HG02970 (cell line): ENCODE results near the gene UTP20.

Source experiments
- ATAC-seq: cut with Tn5 transposase; IDR thresholded peaks from one replicate; pipeline ENCODE4 v1.9.1; 2021; ENCODE audit warnings: mild to moderate bottlenecking, moderate library complexity, moderate number of reproducible peaks; ENCODE audit not compliant: unreplicated experiment, low FRiP score

Gene UTP20

DNA sequence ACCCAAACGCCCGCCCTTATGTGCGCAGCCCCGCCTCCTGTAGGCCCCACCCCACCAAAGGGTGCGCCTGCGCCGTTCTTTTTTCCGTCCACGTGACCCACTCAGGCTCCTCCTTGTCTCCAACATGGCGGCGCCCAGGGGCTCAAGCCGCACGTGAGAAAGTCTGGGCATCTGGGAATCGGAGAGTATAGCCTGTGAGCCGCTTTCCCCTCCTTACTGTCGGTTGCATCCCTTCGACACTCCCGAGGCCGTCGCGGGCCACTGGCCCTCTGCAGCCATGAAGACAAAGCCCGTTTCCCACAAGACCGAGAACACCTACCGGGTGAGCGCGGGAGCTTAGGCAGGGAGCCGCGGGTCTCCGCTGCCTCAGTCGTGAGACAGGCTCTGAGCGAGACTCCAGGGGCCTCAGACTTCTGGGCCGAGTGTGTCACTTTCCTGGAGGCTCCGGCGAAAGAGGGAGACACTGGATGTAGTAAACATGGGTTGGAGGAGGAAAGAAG, at the start of gene UTP20:
Gene UTP20 (plus strand): TSS at position 100 of the 500 bp plus-strand sequence. CDS start 178 bp downstream, at position 278.
- ATAC-seq = peak; percentile 100

- no peak for ATAC-seq
Observed at GRCh38 chr12:101230547-101230946, 49.4 kb upstream of the UTP20 start.

GRCh38 chr12:101231636-101232035, 48.3 kb upstream of the UTP20 start:
- no peak for ATAC-seq

DNA sequence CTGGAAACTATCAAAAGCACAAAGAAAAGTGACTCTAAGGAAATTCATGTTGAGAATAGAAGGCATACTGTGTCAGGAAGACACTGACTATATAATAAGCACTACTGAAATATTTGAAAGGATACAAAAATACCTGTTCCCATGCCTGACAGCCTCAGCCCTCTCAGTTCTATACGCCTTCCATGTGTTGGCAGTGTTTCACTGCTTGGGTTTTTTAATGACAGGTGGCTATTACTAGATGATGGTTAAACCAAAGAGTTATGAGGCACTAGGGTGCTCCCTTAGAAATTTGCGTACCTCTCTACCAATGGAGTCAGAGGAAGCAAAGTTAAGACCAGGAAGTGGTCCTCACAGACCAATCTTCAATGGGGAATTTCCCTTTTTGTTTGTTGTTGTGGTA, 44.2 kb upstream of the UTP20 start:
- ATAC-seq = no peak

DNA sequence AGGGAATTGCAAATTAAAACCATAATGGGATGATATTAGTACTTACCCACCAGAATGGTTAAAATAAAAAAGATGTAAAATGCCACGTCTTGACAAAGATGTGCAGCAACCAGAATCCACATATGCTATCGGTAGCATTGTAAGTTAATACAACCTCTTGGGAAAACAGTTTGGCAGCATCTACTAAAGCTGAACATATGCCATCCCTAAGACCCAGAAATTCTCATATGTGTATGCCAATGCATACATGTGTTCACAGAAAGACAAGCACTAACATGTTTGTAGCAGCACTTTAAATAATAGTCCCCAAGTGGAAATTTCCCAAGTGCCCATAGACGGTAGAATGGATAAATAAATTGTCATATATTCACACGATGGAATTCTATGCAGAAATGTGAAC, 41.6 kb upstream of the UTP20 start:
- ATAC-seq = no peak

DNA sequence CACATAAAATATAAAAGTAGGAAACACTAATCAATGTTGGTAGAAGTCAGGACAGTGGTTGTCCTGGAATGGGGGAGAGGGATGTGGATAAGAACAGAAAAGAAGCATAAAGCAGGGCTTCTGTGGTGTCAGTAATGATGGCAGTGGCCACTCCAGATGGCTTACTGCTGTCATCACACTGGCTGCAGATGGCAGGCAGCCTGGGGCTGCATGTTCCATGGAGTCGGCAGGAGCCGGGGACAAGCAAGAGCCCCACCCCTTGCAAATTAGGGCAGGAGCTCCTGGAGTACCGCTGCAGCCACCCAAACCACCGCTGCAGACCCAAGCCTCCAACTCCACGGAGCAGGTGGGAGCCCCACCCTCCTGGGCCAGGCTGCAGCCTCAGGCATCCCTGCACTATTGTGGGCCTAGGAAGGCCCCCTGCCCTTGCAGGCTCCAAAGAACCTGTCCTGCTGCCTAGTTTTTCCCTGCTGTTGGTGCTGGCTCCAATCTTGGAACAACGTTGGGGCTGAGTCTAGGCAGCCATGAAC, 41.0 kb upstream of the UTP20 start:
- no peak for ATAC-seq

- no peak for ATAC-seq
Observed at GRCh38 chr12:101243074-101243473, 36.8 kb upstream of the UTP20 start.

DNA sequence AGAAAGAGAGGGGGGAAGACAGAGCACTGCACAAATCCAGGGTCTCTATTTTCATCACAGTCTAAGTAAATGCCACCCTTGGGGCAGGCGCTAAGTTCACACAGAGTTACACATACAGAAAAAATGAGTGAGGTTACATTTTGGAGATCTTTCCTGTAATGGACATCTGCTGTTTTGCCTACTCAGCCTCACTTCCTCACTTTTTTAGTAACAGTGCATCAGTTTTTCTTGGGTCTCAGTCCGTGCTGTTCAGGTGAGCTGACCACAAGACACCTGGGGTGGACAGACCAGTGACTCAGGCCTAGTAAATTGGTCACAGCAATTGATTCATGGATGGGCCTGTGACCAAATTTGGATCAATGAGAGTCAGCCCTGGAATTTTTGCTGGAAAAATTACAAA, 36.3 kb upstream of the UTP20 start:
- ATAC-seq = no peak

GRCh38 chr12:101256266-101256665, 23.6 kb upstream of the UTP20 start:
- no peak for ATAC-seq

- no peak for ATAC-seq
Observed at GRCh38 chr12:101257357-101257756, 22.5 kb upstream of the UTP20 start.

DNA sequence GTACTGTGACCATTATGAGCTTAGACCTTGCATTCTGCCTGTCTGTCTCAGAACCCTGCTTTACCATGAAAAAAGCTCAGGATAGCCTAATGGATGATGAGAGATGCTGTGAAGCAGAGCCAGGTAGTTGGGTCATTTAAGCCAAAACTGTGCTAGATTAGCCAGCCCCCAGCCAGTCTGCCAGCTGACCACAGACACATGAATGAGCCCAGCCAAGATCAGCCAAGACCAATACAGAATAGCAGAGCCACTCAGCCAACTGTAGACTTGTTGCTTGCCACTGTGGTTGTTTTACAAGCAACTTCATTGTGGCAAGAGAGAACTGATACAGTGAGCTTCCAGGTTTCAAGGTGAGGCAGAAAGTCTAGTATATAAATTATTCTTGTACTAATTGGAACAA, 12.8 kb upstream of the UTP20 start:
- ATAC-seq = no peak

- ATAC-seq = no peak
Observed at GRCh38 chr12:101276433-101276832, 3.5 kb upstream of the UTP20 start.

- ATAC-seq = no peak
Observed at GRCh38 chr12:101277443-101277842, 2.5 kb upstream of the UTP20 start.

GRCh38 chr12:101287357-101287756, 7.5 kb downstream of the UTP20 start:
- ATAC-seq = no peak

GRCh38 chr12:101297661-101298060, 17.8 kb downstream of the UTP20 start:
- ATAC-seq = no peak

DNA sequence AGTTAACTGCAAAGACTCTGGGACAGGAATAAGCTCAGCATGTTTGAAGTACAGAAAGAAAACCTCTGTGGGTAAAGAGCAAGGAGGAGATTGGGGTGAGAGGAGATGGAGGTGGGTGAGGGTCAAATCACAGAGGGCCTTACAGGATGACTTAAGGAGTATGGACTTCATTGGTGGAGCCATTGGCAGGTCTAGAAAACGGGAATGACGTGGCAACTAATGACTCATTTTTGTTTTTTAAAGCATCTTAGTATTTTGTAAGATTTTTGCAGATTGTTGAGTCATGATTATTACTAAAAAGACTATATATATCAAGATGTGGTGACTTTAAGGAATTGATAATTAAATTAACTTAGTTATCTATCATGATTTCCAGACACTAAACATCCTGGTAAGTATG, 18.5 kb downstream of the UTP20 start:
- ATAC-seq = no peak

DNA sequence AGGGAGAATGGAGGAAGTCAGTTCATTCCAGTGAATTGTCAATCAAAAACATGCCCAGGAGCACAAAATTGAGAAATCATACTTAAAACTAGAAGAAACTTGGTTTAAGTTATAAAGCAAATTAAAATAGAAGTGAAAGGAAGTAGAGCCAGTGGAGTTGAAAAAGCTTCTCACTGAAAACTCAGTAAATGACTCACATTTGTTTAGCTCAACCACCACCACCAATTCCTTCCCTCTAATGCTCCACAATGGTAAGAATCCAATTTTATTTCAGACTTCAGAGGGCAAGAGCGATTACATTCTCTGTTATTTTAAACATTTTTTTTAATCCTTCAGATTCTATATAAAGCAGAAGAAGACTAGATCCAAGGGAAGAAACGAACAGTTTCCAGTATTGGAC, 19.4 kb downstream of the UTP20 start:
- ATAC-seq = no peak

DNA sequence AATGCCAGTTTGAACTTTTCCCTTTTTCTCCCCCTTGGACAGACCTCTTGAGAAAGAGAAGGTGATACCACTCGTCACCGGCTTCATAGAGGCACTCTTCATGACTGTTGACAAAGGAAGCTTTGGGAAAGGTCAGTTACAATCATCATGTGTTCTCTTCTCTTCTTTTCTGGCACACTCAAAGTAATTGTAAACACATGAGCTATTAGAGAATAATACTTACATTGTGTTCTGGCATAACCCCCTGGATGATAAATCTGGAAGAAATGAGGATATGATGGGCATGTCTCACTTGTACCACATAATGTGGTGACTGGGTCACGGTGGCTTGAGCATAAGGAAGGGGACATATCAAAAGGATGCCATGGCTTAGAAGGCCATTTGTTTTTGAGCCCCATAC, 20.0 kb downstream of the UTP20 start:
- ATAC-seq = no peak

- ATAC-seq = no peak
Observed at GRCh38 chr12:101302741-101303140, 22.8 kb downstream of the UTP20 start.

DNA sequence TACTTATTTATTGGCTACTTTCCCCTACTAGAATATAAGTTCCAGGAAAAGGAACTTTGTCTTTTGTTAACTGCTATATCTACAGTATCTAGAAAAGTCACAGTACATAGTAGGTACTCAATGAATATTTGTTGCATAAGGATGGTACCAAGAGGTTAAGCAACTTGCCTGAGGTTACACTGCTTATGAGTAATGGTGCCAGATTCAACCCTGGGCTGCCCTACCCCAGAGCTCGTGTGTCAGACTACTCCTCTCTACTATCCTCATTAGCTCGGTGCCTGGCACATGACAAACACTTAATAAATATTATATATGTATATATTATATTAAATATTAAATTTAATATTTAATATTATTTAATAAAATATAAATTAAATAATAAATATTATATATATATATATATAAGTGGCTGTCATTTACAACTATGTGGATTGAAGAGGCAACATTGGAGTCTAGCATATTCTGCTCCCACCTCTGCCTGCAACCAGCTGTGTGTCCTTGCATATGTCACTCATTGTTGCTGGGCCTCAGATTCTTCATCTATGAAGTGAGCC, 25.4 kb downstream of the UTP20 start:
- ATAC-seq = no peak

DNA sequence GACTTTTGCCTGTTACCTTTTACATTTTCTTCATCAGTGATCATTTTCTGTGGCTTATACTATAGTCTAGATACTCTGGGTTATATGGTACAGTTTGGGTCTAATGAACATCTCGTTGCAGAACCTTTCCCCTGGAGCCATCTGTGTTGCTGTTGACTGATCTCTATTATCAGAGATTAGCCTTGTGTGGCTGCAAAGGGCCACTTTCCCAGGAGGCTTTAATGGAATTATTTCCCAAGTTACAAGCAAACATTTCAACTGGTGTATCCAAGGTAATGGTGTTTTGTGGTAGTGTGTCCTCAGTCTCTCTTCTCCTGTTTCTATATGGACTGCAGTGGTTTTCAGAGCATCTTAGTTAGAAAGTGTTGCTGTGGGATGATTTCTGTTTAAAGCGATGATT, 25.9 kb downstream of the UTP20 start:
- no peak for ATAC-seq

DNA sequence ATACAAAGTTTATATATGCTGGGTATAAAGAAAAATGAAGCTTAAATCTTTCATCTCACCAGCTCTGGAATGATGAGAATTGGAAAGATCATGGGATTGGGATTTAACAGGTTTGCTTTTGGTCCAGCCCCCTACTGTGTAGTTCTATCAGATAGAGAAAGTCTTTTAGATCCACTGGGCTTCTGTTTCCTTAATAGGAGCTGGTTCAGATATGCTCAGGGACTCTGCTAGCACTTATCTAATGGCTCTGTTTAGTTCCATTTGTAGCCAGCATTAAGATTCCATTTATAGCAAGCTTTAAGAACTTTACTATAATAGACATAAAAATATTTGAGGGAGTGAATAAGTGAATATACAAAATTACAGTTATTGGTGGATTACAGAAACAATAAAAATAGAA, 42.6 kb downstream of the UTP20 start:
- no peak for ATAC-seq

- no peak for ATAC-seq
Observed at GRCh38 chr12:101323255-101323654, 43.4 kb downstream of the UTP20 start.
